GM19240 (cell line): Measurements from ENCODE around the gene TRIP10.
"Not testable (repeated sequence)": the region's sequence is repeated elsewhere in the genome, so short reads cannot be mapped to it uniquely, and the experiment has no call there.

Experiments used
- DNase-seq: peaks from one replicate; pipeline ENCODE4 v3.0.0; 2011; ENCODE audit warnings: low spot score; ENCODE audit not compliant: insufficient read length

The TRIP10 gene

GRCh38 chr19:6739390-6739882 is at the start of gene TRIP10:
TSS of gene TRIP10 (plus strand) at chr19:6739680. CDS start at chr19:6739762, 82 bp downstream.
- no peak for DNase-seq

- DNase-seq, result no peak
These were observed 49.2 kb upstream of the TRIP10 start for GRCh38 chr19:6690160-6690885.

- no peak for DNase-seq
These were observed 48.1 kb upstream of the TRIP10 start for GRCh38 chr19:6691342-6691741.

GRCh38 chr19:6692027-6692426 is 47.5 kb upstream of the TRIP10 start:
- no peak for DNase-seq

GRCh38 chr19:6693056-6693471 is 46.4 kb upstream of the TRIP10 start:
- DNase-seq, result no peak

GRCh38 chr19:6693681-6694080 is 45.8 kb upstream of the TRIP10 start:
- no peak for DNase-seq

GRCh38 chr19:6694147-6694815 is 45.2 kb upstream of the TRIP10 start:
- DNase-seq, result no peak

GRCh38 chr19:6696239-6696820 is 43.1 kb upstream of the TRIP10 start:
- no peak for DNase-seq

GRCh38 chr19:6697291-6697690 is 42.2 kb upstream of the TRIP10 start:
- DNase-seq, result no peak

GRCh38 chr19:6699935-6700334 is 39.5 kb upstream of the TRIP10 start:
- no peak for DNase-seq

- no peak for DNase-seq
These were observed 38.7 kb upstream of the TRIP10 start for GRCh38 chr19:6700586-6701316.

- no peak for DNase-seq
These were observed 33.4 kb upstream of the TRIP10 start for GRCh38 chr19:6705931-6706632.

- DNase-seq, result no peak
These were observed 32.9 kb upstream of the TRIP10 start for GRCh38 chr19:6706633-6706958.

- no peak for DNase-seq
These were observed 32.3 kb upstream of the TRIP10 start for GRCh38 chr19:6707011-6707657.

- no peak for DNase-seq
These were observed 31.8 kb upstream of the TRIP10 start for GRCh38 chr19:6707658-6708018.

- no peak for DNase-seq
These were observed 31.1 kb upstream of the TRIP10 start for GRCh38 chr19:6708346-6708745.

- DNase-seq, result not testable (repeated sequence)
These were observed 30.6 kb upstream of the TRIP10 start for GRCh38 chr19:6708913-6709312.

- DNase-seq, result no peak
These were observed 29.9 kb upstream of the TRIP10 start for GRCh38 chr19:6709549-6709948.

GRCh38 chr19:6710273-6711077 is 29.0 kb upstream of the TRIP10 start:
- DNase-seq, result no peak

GRCh38 chr19:6711078-6711361 is 28.5 kb upstream of the TRIP10 start:
- no peak for DNase-seq
